Activated gamma-delta T cell treated with Interleukin-2 at 50 U/mL for 16 hours (primary cell): Measurements from ENCODE around the gene GPLD1.
"Not testable (repeated sequence)": the region's sequence is repeated elsewhere in the genome, so short reads cannot be mapped to it uniquely, and the experiment has no call there.

Experiments used
- DNase-seq: peaks from one replicate; pipeline ENCODE4 v3.0.0-alpha.2; 2020

GPLD1 gene

GRCh38 chr6:24451581-24452388, 37.6 kb downstream of the GPLD1 start:
- DNase-seq: no peak

- DNase-seq: no peak
Observed at GRCh38 chr6:24448828-24449525, 40.4 kb downstream of the GPLD1 start.

GRCh38 chr6:24448396-24448795, 41.0 kb downstream of the GPLD1 start:
- DNase-seq: no peak

- DNase-seq: no peak
Observed at GRCh38 chr6:24446670-24447069, 42.7 kb downstream of the GPLD1 start.

GRCh38 chr6:24445704-24446103, 43.7 kb downstream of the GPLD1 start:
- DNase-seq: no peak

GRCh38 chr6:24444588-24444987, 44.8 kb downstream of the GPLD1 start:
- DNase-seq: no peak

GRCh38 chr6:24441599-24441904, 47.8 kb downstream of the GPLD1 start:
- no peak for DNase-seq

- no peak for DNase-seq
Observed at GRCh38 chr6:24440897-24441598, 48.3 kb downstream of the GPLD1 start.

- DNase-seq: no peak
Observed at GRCh38 chr6:24439858-24440539, 49.4 kb downstream of the GPLD1 start.

GRCh38 chr6:24436979-24437378, 52.4 kb downstream of the GPLD1 start:
- DNase-seq: no peak

- no peak for DNase-seq
Observed at GRCh38 chr6:24432611-24433010, 56.8 kb downstream of the GPLD1 start.

- DNase-seq: no peak
Observed at GRCh38 chr6:24431045-24431451, 58.3 kb downstream of the GPLD1 start.

- DNase-seq: no peak
Observed at GRCh38 chr6:24430086-24430485, 59.3 kb downstream of the GPLD1 start.

- DNase-seq: no peak
Observed at GRCh38 chr6:24429146-24429545, 60.2 kb downstream of the GPLD1 start.

- DNase-seq: no peak
Observed at GRCh38 chr6:24428615-24429014, 60.8 kb downstream of the GPLD1 start.

- no peak for DNase-seq
Observed at GRCh38 chr6:24426729-24427446, 62.5 kb downstream of the GPLD1 start.

GRCh38 chr6:24425091-24425490, 64.3 kb downstream of the GPLD1 start:
- no peak for DNase-seq

GRCh38 chr6:24419526-24419925, 69.9 kb downstream of the GPLD1 start:
- DNase-seq: no peak

- DNase-seq: no peak
Observed at GRCh38 chr6:24415753-24416152, 73.6 kb downstream of the GPLD1 start.

- DNase-seq: not testable (repeated sequence)
Observed at GRCh38 chr6:24414531-24414930, 74.8 kb downstream of the GPLD1 start.

- no peak for DNase-seq
Observed at GRCh38 chr6:24412294-24412693, 77.1 kb downstream of the GPLD1 start.

- no peak for DNase-seq
Observed at GRCh38 chr6:24410622-24411021, 78.8 kb downstream of the GPLD1 start.
